Measurements from ENCODE around the gene NPAS2.

DNA sequence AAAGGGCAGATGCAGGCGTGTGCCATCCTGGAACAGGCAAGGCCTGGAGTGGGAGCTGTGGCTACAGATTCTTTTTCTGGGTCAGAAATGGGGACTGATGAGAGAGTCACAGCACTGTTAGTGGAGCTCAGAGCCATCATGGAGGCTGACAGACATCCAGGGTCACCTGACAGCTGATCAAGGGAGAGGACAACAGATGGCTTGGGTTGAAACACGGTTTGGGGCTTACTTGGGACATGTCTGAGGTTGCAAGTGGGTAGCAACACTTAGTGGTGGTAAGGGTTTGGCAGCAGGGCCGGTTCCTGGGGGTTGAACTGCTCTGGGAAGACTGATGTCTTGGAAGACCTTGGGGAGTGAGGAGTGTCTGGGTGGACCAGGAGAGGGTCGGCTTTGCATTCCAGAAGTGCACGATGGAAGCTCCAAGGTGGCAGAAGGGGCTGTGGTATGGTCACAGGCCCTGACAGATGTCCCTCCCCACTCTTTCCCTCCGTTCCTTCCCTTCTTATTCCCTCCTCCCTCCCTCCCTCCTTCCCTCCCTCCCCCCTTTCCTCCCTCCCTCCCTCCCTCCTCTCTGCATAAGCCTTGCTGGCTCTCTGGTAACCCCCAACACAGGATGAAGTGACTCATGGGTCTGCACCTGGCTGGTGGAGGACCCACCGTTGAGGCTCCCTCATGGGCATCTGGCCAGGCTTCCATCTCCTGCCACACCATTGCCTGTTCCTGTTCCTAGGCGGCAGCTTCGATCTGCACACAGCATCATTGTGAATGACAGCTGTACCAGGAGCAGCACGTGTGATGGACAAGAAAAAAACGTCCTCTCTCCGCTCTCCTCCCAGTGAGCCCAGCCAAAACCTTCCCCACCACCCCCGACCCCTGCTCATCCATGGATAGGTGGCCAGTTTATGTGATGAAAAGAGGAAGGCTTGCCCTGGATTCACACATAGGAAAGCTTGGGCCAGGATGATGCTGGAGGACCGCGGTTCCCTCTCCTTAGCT is 118.4 kb downstream of the NPAS2 start:
- TF ChIP-seq, protein P1, sequence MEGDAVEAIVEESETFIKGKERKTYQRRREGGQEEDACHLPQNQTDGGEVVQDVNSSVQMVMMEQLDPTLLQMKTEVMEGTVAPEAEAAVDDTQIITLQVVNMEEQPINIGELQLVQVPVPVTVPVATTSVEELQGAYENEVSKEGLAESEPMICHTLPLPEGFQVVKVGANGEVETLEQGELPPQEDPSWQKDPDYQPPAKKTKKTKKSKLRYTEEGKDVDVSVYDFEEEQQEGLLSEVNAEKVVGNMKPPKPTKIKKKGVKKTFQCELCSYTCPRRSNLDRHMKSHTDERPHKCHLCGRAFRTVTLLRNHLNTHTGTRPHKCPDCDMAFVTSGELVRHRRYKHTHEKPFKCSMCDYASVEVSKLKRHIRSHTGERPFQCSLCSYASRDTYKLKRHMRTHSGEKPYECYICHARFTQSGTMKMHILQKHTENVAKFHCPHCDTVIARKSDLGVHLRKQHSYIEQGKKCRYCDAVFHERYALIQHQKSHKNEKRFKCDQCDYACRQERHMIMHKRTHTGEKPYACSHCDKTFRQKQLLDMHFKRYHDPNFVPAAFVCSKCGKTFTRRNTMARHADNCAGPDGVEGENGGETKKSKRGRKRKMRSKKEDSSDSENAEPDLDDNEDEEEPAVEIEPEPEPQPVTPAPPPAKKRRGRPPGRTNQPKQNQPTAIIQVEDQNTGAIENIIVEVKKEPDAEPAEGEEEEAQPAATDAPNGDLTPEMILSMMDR (IDR thresholded peaks at IDR 0.05) = no peak
- TF ChIP-seq POLR2AphosphoS5 (IDR thresholded peaks at IDR 0.05) (no peak), POLR2A (IDR thresholded peaks at IDR 0.05) (no peak)

Measured in breast epithelium (tissue), 3 donors.